GM21381 (cell line): ENCODE measurements around the gene NTF3.
"Not testable (repeated sequence)": the region's sequence is repeated elsewhere in the genome, so short reads cannot be mapped to it uniquely, and the experiment has no call there.

Source experiments
- ATAC-seq: cut with Tn5 transposase; IDR thresholded peaks from one replicate; pipeline ENCODE4 v1.9.1; 2021; ENCODE audit warnings: mild to moderate bottlenecking, moderate library complexity; ENCODE audit not compliant: unreplicated experiment

The NTF3 gene

DNA sequence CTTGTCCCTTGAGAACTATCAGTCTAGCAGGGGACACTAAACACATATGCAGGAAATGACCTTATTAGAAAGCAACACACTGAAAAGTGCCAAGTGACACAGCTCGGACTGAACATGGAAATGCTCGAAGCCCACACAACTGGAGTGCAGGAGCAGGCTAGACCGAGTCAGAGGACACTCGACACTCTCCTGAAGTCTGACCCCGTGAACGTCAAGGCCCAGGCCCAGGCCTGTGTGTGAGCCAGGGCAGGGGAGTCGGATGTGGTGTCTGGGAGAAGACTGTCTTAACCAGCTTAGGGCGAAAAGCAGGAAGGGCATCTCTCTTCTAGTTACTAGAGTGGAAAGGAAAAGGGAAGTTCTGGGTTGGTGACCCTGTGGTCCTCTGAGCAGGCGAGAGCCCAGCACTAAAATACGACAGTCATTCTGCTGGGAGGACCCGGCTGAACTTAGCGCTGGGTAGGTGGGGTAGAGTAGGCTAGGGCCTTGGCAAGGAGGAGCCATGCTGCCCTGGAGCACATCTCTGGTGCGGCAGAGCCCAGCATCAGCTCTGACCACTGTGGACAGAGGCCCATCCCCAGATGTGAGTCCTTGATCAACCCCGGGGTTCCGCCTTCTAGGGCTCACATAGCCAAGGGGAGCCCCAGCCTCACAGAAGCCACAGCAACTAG is 93.0 kb downstream of the NTF3 start:
- no peak for ATAC-seq

- no peak for ATAC-seq
Observed at GRCh38 chr12:5525783-5526367, 94.0 kb downstream of the NTF3 start.

GRCh38 chr12:5533368-5533767 is 101.5 kb downstream of the NTF3 start:
- ATAC-seq = no peak

GRCh38 chr12:5534426-5535199 is 102.7 kb downstream of the NTF3 start:
- ATAC-seq = no peak

GRCh38 chr12:5535541-5535940 is 103.6 kb downstream of the NTF3 start:
- ATAC-seq = no peak

DNA sequence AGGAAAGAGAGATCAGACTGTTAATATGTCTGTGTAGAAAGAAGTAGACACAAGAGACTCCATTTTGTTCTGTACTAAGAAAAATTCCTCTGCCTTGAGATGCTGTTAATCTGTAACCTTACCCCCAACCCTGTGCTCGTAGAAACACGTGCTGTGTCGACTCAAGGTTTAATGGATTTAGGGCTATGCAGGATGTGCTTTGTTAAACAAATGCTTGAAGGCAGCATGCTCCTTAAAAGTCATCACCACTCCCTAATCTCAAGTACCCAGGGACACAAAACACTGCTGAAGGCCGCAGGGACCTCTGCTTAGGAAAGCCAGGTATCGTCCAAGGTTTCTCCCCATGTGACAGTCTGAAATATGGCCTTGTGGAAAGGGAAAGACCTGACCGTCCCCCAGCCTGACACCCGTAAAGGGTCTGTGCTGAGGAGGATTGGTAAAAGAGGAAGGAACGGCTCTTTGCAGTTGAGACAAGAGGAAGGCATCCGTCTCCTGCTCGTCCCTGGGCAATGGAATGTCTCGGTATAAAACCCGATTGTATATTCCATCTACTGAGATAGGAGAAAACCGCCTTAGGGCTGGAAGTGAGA is 105.2 kb downstream of the NTF3 start:
- ATAC-seq = not testable (repeated sequence)

- no peak for ATAC-seq
Observed at GRCh38 chr12:5537771-5538170, 105.9 kb downstream of the NTF3 start.
